Measurements from ENCODE around the gene SAA2. TPM values are rescaled to one million over a fixed set of nuclear protein-coding genes. Genes with fewer than 3 reads are reported as not detected.
"Not testable (repeated sequence)": the region's sequence is repeated elsewhere in the genome, so short reads cannot be mapped to it uniquely, and the experiment has no call there.

The SAA2 gene
- polyA plus RNA-seq, 4 donors = 0.45 TPM; not detected in 3

DNA sequence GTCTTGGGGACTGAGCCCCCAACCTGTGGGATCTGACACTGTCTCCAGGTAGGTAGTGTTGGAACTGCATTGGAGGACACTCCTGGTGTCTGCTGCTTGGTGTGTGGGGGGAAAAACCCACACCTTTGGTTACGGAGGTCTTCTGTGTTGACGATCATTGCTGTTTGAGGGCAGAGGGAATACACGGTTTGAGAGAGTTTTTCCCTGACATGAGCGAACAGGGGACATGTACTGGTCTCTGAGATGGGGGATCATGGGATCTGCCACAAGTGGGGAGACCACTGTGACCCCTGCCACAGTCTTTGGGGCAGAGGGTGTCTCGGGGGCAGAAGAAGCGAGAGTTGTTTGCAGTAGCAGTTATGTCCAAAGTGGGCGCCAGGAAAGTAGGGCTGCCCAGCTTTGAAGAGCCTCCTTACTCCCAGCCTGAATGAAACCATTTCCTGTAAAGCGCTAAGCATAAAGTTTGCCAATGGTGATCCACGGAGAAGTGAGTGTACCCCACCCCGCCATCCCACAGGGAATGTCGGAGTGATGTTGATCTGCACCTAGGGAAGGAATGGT lies 5.4 kb upstream of the SAA2 start:
- DNase-seq (ENCODE audit: low read depth in 4 of 4, low spot score in 3 of 4) = no peak

DNA sequence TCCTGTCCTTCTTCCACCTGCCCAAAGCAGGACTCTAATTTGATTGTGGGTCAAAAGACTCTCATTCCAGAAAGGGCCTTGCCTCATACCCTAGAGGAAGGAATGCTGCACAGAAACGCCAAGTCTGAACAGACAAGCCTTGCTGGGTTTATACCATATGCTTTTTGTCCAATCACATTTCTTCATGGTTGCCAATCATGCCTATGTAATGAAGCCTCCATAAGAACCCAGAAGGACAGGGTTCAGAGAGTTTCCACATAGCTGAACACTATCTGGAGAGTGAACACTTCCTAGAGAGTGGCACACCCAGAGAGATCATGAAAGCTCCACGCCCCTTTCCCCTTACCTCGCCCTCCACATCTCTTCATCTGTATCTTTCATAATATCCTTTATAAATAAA lies 4.8 kb upstream of the SAA2 start:
- DNase-seq (ENCODE audit: low read depth in 4 of 4, low spot score in 3 of 4) = no peak

- not testable (repeated sequence) for DNase-seq (ENCODE audit: low read depth in 4 of 4, low spot score in 3 of 4)
Observed at GRCh38 chr11:18247191-18247581, 1.3 kb downstream of the SAA2 start.

GRCh38 chr11:18246379-18247190 lies 1.9 kb downstream of the SAA2 start:
- not testable (repeated sequence) for DNase-seq (ENCODE audit: low read depth in 4 of 4, low spot score in 3 of 4)

DNA sequence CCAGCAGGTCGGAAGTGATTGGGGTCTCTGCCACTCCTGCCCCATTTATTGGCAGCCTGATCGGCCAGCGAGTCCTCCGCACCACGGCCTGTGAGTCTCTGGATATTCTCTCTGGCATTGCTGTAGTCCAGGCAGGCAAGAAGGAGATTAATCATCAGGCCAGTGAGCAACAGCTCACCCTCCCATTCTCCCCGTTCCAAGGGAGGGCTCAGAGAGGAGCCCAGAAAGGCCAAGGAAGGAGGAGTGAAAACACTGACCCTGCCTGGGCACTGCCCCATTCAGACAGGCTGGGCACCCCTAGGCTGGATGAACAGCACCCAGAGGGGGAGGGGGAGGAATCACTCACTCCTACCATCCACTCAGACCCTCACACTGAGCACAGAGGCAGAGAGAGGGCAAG lies 3.1 kb downstream of the SAA2 start:
- no peak for DNase-seq (ENCODE audit: low read depth in 4 of 4, low spot score in 3 of 4)

DNA sequence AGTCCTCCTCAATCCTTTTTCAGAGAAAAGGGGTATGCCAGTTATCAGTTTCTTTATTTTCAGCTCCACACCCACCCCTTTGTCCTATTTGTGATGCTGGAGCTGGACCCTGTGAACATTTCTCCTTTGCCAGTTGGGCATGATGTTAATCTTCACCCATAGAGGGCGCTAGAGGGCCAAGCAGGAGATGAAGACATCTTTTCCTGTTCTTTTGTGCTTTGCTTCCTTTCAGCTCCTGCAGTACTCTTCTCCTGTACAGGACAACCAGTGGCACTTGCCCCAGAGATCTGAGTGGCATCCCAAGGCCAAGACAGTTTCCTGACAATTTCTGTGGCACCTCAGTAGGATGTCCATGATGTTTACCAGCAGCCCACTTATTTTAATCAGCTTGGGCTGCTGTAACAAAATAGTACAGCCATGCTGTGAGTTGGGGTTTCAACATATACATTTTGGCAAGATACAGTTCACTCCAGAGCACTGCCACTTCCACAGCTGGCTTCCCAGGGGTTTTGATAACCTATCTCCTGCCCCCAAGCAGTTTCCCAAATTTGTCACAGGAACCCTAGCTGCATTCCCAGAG lies 4.6 kb downstream of the SAA2 start:
- peak in 2 of 4 donors; percentile 10 to 29 for DNase-seq (ENCODE audit: low read depth in 4 of 4, low spot score in 3 of 4)

GRCh38 chr11:18239655-18240054 lies 8.8 kb downstream of the SAA2 start:
- no peak for DNase-seq (ENCODE audit: low read depth in 4 of 4, low spot score in 3 of 4)

DNA sequence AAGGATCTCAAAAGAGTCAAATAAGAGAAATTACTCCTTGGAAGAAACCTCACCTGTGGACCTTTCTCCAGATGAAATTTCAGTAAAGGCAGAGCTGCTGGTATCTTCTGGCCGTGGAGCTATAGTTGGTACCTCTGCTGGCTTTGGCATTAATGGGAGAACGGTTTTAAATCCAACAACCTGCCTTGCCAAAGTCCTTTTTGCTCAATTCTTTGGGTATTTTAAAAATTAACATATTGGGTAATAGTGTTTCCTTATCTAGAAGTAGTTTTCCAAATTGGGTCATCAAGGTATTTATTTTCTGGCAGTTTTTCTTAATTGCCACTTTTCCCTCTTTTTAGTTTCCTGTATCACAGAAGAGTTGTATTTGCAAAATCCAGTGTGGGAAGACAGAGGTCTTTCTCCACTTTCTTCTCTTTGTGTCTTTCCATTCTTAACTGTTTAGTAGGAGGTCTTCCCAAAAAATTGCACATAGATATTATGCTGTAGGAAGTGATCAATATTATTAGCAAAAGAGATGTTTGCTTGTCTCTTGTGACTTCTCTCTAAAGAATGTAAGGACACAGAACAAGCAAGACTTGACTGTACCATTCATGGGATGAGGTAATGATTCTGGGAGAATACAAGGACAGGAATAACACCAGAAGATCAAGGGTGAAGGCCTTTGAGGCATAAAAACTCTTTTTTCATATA lies 11.7 kb downstream of the SAA2 start, which contains the start of gene SAA4:
SAA4 (minus strand) TSS at position 139 of the 693 bp plus-strand sequence. CDS start 876 bp downstream, outside the sequence.
- no peak for DNase-seq (ENCODE audit: low read depth in 4 of 4, low spot score in 3 of 4)

DNA sequence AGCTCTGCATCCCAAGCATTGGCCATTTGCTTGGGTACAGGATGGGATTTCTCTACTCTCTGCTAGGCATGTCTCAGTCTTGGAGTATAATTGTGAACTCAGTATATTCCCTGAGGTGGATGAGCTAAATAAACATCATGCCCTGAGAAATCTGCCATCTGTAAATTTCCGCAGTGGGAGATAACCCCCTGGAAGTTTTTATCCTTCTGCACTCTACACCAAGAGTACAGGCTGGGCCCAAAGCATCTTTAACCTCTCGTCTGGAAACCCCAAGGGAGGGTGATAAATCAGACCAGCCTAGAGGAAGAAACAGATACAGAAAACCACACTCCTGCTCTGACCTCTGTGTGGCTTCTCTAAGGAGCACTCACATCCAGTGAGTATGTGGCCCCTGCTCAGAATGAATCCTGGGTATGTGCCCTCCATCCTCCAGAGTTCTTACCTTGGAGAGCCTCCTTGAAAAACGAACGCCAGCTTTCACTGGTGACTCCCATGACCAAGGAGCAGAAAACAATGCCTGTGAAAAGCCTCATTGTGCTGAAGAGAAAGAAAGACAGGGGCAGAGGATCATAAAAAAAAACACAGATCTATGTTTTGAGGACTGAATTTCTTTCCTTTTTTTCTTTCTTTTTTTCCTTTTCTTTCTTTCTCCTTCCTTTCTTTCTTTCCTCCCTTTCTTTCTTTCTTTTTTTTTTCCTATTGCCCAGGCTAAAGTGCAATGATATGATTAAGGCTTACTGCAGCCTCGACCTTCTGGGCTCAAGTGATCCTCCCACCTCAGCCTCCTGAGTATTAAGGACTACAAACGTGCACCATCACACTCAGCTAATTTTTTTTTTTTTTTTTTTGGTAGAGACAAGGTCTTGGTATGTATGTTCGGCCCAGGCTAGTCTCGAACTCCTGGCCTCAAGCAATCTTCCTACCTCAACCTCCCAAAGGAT lies 12.8 kb downstream of the SAA2 start:
- no peak for DNase-seq (ENCODE audit: low read depth in 4 of 4, low spot score in 3 of 4)

GRCh38 chr11:18233912-18234311 lies 14.6 kb downstream of the SAA2 start:
- DNase-seq (ENCODE audit: low read depth in 4 of 4, low spot score in 3 of 4) = no peak

GRCh38 chr11:18230859-18231258 lies 17.6 kb downstream of the SAA2 start:
- DNase-seq (ENCODE audit: low read depth in 4 of 4, low spot score in 3 of 4) = no peak

DNA sequence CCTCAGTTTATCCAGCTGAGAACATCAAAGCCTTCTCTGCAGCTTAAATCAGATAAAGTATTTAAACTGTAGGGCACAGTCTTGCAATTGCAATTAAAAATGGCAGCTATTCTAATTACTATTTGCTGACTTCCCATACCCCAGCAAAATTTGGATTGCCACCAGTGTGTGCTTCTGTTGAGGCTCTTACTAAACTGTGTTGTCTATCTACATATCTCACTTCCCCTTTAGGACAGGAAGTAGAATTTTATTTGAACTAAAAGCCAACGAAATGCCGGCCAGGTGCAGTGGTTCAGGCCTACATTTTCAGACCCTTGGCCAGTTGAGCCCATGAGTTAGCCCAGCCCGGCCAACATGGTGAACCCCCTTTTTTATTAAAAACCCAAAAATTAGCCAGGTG lies 19.0 kb downstream of the SAA2 start:
- DNase-seq (ENCODE audit: low read depth in 4 of 4, low spot score in 3 of 4) = no peak

DNA sequence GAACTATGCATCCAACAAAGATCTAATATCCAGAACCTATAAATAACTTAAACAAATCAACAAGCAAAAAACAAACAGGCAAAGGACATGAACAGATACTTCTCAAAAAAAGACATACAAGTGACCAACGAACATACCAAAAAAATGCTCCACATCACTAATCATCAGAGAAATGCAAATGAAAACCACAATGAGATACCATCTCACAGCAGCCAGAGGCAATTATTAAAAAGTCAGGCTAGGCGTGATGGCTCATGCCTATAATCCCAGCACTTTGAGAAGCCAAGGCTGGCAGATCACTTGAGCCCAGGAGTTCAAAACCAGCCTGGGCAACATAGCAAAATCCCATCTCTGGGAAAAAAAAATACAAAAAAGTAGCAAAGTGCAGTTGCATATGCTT lies 22.6 kb downstream of the SAA2 start:
- DNase-seq (ENCODE audit: low read depth in 4 of 4, low spot score in 3 of 4) = no peak

GRCh38 chr11:18223591-18224387 lies 24.7 kb downstream of the SAA2 start:
- no peak for DNase-seq (ENCODE audit: low read depth in 4 of 4, low spot score in 3 of 4)

- DNase-seq (ENCODE audit: low read depth in 4 of 4, low spot score in 3 of 4) = no peak
Observed at GRCh38 chr11:18222814-18223421, 25.6 kb downstream of the SAA2 start.

- DNase-seq (ENCODE audit: low read depth in 4 of 4, low spot score in 3 of 4) = no peak
Observed at GRCh38 chr11:18221274-18221876, 27.1 kb downstream of the SAA2 start.

- no peak for DNase-seq (ENCODE audit: low read depth in 4 of 4, low spot score in 3 of 4)
Observed at GRCh38 chr11:18209058-18209457, 39.4 kb downstream of the SAA2 start.

DNA sequence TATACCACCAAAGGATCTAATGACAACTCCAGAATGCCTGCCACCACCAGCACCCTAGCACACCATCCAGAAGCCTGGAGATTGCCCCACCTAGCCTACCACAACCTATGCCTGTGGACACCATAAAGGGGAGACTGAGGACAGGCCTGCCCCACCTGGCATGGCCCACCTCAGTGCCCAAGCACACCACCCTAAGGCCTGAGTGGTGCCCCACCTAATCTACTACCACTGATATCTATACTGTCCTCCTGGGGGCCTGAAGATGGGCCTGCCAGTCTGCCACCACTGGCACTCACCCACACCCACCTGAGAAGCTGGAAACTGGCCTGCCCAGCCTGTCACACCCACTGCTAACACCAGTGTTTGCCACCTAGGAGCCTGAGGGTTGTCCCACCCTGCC lies 43.7 kb downstream of the SAA2 start:
- no peak for DNase-seq (ENCODE audit: low read depth in 4 of 4, low spot score in 3 of 4)

- DNase-seq (ENCODE audit: low read depth in 4 of 4, low spot score in 3 of 4) = no peak
Observed at GRCh38 chr11:18204220-18204619, 44.2 kb downstream of the SAA2 start.
